Measurements from ENCODE around the gene SRD5A2.
A peak's percentile ranks its signal among the peaks of the same experiment; 100 is the strongest.

SRD5A2 gene

GRCh38 chr2:31531101-31531500 lies 49.6 kb downstream of the SRD5A2 start:
- no peak for DNase-seq

DNA sequence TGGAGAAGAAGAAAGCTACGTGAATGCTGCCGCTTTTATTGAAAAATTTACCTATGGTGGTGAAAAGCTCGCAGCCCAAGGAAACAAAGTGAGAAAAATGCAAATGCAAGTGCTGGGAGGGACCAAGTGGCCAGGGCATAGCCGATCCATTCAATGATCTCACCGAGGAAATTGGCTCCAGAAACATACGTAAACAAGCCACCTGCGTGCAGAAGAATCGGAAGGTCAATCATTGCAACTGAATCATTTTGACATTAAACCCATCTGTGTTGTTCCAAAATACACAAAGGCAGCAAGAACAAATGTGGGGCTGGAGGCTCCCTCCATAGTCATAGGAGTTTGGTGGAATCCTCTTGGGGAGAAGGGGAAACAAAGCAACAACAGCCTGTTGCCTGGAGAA lies 51.5 kb downstream of the SRD5A2 start:
- no peak for DNase-seq

DNA sequence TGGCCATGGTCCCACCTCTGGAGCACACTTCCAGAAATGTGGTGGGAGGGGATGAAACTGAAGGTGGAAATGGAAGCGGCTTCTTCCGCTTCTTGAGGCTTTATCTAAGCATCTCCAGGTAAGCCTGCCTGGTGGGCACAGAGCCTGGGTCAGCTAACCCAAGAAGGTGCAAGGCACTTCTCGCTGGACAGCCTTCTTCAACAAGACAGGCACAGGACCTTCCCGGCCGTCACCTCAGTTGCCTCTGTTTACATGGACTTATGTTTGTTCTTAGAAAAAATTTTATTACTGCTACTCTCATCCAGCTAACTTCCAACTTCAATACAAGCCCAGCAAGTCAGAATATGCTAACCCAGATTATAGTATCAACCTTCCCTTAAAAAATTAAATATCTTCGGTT lies 51.9 kb downstream of the SRD5A2 start:
- no peak for DNase-seq

DNA sequence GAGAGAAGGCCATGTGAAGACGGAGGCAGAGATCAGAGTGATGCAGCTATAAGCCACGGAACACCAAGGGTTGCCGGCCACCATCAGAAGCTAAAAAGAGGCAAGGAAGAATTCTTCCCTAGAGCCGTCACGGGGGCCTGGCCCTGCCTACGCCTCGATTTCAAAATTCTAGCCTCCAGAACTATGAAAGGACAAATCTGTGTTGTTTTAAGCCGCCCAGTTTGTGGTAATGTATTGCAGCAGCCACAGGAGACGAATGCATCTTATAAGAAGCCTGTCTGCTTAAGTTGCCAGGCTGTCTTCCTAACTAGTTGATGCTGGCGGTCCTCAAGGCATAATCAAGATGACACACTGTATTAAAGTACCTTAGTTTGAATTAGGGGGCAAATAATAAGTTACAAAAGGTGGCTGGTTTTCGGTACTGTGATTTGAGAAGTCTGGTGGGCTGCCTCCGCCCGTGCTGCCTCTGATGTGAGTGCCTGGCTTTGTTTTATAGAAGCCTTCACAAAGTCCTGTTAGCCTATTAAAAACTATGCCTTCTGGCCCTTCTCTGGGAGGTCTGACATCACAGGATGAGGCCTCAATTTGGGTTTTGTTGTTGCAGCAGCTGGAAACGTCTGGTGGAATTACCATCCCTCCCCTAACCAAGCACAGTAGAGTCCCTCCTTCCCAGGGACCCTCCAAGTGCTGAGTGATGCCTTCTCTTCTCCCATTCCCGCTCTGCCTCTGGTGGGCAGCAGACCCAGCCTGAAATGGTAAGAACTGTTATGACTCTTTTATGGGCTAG lies 53.6 kb downstream of the SRD5A2 start:
- no peak for DNase-seq

DNA sequence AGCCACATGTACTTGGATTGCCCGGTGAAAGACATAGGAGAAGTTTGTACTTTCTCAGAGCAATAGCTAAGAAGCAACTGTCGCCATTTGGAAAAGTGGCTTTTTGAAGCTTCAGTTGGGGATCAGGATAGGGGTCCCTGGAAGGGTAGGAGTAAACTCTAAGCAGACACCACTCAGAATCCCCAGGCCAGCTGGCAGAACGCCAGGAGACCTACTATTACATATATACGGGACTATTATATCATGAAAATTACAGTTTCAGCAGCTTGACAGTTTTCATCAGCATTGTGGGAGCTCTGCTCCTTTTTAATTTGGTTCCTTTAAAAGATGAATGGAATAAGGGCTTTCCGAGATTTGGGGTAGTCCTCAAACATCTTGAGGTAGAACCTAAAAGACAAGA lies 54.9 kb downstream of the SRD5A2 start:
- DNase-seq = no peak

GRCh38 chr2:31524592-31524991 lies 56.1 kb downstream of the SRD5A2 start:
- no peak for DNase-seq

- DNase-seq = peak; percentile 46 to 70
Observed at GRCh38 chr2:31523871-31524492, 56.8 kb downstream of the SRD5A2 start.

DNA sequence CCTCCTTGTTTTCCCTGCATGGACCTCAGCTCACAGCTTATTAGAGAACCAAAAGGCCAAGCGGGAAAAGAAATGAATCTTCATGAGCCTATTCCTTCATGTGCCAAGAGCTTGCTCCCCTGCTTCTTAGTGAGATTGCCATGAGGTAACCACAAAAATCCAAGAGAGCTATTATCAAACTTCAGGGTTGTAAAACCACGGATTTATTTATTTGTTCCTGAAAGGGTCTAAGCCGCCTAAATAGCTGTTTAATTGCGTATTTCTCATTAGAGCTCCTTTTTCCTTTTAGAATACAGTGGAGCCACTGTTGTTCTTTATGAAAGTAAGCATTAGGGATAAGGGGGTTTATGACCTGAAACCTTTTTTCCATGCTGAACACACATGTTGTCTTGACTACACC lies 58.0 kb downstream of the SRD5A2 start:
- no peak for DNase-seq

DNA sequence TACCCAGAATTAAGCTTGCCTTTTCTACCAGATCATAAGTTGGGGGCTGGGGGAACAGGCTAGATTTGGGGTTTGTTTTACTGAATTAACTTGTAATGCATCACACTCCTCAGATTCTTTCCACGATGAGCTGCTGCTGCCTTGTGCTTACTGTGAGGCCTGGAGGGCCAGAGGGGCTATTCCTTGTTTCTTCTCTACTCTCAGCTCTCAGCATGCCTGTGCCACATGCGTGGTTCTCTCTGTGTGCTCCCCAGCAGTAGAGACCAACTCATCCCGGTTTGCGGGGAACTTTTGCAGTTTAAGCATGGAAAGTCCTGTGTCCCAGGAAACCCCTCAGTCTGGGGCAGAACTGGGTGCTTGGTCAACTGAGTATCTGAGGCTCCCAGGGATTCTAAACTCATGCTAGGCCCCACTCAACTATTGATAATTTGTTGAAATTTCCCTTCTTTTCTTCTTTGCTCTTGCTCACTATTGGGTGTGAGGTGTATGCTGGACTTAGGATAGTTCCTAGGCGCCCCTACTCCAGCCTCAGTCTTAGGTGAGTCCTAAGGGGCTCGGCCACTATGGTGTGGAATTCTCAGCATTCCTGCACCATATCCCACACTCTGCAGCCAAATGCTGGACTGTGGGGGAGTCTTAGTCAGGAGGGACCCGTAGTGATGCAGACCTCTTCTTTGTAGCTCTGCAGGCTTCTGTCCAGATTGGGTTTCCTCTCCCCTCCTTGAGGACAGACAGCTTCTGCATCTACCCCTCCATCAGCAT lies 63.1 kb downstream of the SRD5A2 start:
- DNase-seq = no peak

GRCh38 chr2:31515586-31515985 lies 65.2 kb downstream of the SRD5A2 start:
- DNase-seq = no peak

DNA sequence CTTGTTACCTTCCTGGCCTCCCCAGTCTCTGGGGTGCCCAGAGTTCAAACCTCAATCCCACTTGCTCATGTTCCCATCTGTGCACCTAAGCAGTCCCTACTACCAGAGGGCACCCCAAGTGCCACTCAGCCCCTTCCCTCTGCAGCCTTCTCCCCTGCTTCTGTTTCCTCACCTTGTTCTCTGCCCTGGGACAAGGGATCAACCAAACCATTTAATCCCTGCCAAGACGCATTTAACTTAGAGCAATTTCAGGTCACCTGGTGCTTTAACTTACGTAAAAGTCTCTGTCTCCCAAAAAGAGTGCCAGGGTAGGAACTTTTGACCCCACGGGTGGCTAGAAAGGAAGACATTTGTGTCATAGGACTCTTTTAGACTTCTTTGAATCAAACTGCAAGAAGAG lies 67.2 kb downstream of the SRD5A2 start:
- DNase-seq = no peak

- no peak for DNase-seq
Observed at GRCh38 chr2:31511376-31511775, 69.4 kb downstream of the SRD5A2 start.

DNA sequence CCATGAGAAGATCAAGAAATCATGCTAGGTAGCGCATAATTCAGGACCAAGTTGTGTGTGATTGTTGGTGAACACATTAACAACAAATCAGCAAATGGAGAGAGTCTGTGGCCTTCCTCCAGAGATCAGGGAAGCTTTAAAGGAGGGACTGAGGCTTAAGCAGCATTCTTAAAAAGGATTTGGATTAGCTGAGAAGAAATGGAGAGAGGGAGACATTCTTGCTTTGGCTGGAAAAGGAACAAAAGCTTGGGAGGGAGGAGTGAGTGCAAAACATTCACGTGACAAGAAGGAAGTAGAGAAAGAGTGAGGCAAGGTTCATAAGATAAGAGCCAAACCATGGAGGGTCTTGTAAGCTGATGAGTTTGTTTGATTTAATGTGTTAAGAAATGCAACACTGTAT lies 75.6 kb downstream of the SRD5A2 start:
- DNase-seq = no peak

GRCh38 chr2:31504311-31504710 lies 76.4 kb downstream of the SRD5A2 start:
- no peak for DNase-seq

DNA sequence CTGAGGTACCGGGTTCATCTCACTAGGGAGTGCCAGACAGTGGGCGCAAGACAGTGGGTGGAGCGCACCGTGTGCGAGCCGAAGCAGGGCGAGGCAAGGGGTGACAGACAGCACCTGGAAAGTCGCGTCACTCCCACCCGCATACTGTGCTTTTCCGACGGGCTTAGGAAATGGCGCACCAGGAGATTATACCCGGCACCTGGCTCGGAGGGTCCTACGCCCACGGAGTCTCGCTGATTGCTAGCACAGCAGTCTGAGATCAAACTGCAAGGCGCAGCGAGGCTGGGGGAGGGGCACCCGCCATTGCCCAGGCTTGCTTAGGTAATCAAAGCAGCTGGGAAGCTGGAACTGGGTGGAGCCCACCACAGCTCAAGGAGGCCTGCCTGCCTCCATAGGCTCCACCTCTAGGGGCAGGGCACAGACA lies 84.3 kb downstream of the SRD5A2 start:
- peak; percentile 25 to 65 for DNase-seq

DNA sequence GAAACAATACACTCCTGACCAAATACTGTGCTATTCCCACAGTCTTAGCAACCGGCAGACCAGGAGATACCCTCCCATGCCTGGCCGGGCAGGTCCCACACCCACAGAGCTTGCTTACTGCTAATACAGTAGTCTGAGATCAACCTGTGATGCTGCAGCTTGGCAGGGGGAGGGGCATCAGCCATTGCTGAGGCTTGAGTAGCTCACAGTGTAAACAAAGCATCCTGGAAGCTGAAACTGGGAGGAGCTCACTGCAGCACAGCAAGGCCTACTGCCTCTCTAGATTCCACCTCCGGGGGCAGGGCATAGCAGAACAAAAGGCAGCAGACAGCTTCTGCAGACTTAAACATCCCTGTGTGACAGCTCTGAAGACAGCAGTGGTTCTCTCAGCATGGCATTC lies 91.4 kb downstream of the SRD5A2 start:
- DNase-seq = peak; percentile 9 to 43

DNA sequence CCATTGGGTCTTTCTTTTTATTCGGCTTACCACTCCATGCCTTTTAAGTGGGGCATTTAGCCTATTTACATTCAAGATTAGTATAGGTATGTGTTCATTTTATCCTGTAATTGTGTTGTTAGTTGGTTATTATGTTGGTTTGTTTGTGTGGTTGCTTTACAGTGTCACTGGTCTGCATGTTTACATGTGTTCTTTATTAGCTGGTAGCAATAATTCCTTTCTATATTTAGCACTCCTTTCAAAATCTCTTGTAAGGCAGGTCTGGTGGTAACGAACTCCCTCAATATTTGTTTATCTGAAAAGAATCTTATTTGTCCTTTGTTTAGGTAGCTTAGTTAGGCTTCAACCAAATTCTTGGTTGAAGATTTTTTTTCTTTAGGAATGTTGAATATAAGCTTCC lies 97.5 kb downstream of the SRD5A2 start:
- no peak for DNase-seq

GRCh38 chr2:31476511-31477180 lies 104.1 kb downstream of the SRD5A2 start:
- DNase-seq = no peak

- no peak for DNase-seq
Observed at GRCh38 chr2:31475692-31476091, 105.0 kb downstream of the SRD5A2 start.

- DNase-seq = no peak
Observed at GRCh38 chr2:31474296-31474695, 106.4 kb downstream of the SRD5A2 start.

Data from NCI-H2081 (cell line).